ENCODE results near the gene INSR.

The INSR gene

DNA sequence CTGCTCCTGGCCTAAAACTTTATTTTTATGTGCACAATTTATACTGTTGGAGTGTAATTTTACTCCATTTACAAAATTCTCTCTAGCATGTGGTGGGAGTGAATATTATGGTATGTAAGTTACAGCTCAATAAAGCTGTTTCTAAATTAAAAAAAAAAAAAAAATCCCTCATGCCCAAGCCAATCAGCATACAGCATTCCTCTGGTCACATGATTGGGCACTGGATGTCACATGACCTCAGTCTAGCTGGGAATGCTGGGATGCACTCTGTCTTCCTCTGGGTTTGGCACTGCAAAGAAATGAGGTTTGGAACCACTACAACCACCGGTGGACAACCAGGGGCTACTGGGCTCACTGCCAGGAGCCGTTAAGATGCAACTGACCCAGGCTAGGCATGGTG lies 157.1 kb downstream of the INSR start:
- H3K27me3 ChIP-seq (replicated peaks; ENCODE audit: control insufficient read depth, insufficient read depth, low read length, poor library complexity, severe bottlenecking) = no peaks in the 10 kb centered on the region

DNA sequence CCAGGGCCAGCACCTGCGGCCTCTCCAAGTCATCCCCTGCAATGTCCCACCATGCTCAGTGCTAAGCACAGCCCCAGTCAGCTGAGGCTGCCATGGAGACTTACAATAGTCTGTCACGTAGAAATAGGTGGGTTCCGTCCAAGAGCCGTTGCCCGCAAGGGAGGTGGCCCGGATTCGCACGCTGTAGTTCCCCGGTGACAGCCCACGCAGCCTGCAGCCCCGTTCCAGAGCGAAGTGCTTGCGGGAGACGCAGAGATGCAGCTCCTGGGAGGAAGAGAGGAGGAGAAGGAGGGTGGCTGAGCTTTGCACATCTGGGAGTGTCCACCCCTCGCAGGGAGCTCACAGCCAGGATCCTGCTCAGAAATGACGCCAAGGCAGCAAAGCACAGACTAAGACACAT lies 162.2 kb downstream of the INSR start:
- H3K27ac ChIP-seq (ENCODE audit: insufficient read depth, low read length, poor library complexity, severe bottlenecking) = no peak overlapping the region
- no peaks in the 10 kb centered on the region for H3K9me3 ChIP-seq (ENCODE audit: control insufficient read depth, low read length)
- DNase-seq = no peak
- H3K36me3 ChIP-seq (ENCODE audit: control insufficient read depth, insufficient read depth, low read length) = no peaks in the 10 kb centered on the region
- no peaks in the 10 kb centered on the region for H3K27me3 ChIP-seq (replicated peaks; ENCODE audit: control insufficient read depth, insufficient read depth, low read length, poor library complexity, severe bottlenecking)
- no peaks in the 10 kb centered on the region for H3K4me1 ChIP-seq (ENCODE audit: control insufficient read depth, insufficient read depth, low read length, poor library complexity, severe bottlenecking)
- no peak overlapping the region for H3K4me3 ChIP-seq (ENCODE audit: insufficient read depth, low read depth, low read length, poor library complexity, severe bottlenecking)

More for the DNA sequence above, 157.1 kb downstream of the INSR start:
- Histone ChIP-seq H3K4me3 (ENCODE audit: insufficient read depth, low read depth, low read length, poor library complexity, severe bottlenecking) (no peak overlapping the region), H3K9me3 (ENCODE audit: control insufficient read depth, low read length) (no peaks in the 10 kb centered on the region), H3K27ac (ENCODE audit: insufficient read depth, low read length, poor library complexity, severe bottlenecking) (no peak overlapping the region), H3K4me1 (ENCODE audit: control insufficient read depth, insufficient read depth, low read length, poor library complexity, severe bottlenecking) (no peaks in the 10 kb centered on the region), H3K36me3 (ENCODE audit: control insufficient read depth, insufficient read depth, low read length) (no peaks in the 10 kb centered on the region)
- DNase-seq = no peak

- Histone ChIP-seq H3K36me3 (ENCODE audit: control insufficient read depth, insufficient read depth, low read length) (no peaks in the 10 kb centered on the region), H3K4me3 (ENCODE audit: insufficient read depth, low read depth, low read length, poor library complexity, severe bottlenecking) (no peak overlapping the region), H3K27me3 (replicated peaks; ENCODE audit: control insufficient read depth, insufficient read depth, low read length, poor library complexity, severe bottlenecking) (no peaks in the 10 kb centered on the region), H3K9me3 (ENCODE audit: control insufficient read depth, low read length) (no peaks in the 10 kb centered on the region), H3K4me1 (ENCODE audit: control insufficient read depth, insufficient read depth, low read length, poor library complexity, severe bottlenecking) (no peaks in the 10 kb centered on the region), H3K27ac (ENCODE audit: insufficient read depth, low read length, poor library complexity, severe bottlenecking) (no peak overlapping the region)
- DNase-seq = no peak
Observed at GRCh38 chr19:7130043-7130442, 164.2 kb downstream of the INSR start.

DNA sequence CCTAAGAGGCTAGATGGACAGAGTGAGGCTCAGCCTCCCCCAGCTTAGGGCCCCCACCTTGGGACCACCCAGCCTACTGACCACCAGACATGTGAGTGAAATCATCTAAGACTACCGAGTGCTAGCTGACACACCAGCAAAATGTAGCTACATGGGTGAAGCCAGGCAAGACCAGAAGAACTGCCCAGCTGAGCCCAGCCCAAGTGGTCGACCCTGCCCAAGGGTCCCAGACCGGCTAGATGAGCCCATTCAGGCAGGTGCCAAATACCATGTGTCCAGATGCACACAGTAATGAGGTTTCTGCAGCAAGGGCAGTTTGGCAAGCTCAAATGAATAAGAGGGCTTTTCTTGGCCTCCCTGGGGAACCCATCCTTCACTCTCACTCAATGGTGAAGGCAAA lies 168.1 kb downstream of the INSR start:
- H3K4me1 ChIP-seq (ENCODE audit: control insufficient read depth, insufficient read depth, low read length, poor library complexity, severe bottlenecking) = no peaks in the 10 kb centered on the region
- no peaks in the 10 kb centered on the region for H3K27me3 ChIP-seq (replicated peaks; ENCODE audit: control insufficient read depth, insufficient read depth, low read length, poor library complexity, severe bottlenecking)
- DNase-seq = no peak
- H3K4me3 ChIP-seq (ENCODE audit: insufficient read depth, low read depth, low read length, poor library complexity, severe bottlenecking) = no peak overlapping the region
- H3K36me3 ChIP-seq (ENCODE audit: control insufficient read depth, insufficient read depth, low read length) = no peaks in the 10 kb centered on the region
- no peaks in the 10 kb centered on the region for H3K9me3 ChIP-seq (ENCODE audit: control insufficient read depth, low read length)
- no peak overlapping the region for H3K27ac ChIP-seq (ENCODE audit: insufficient read depth, low read length, poor library complexity, severe bottlenecking)

DNA sequence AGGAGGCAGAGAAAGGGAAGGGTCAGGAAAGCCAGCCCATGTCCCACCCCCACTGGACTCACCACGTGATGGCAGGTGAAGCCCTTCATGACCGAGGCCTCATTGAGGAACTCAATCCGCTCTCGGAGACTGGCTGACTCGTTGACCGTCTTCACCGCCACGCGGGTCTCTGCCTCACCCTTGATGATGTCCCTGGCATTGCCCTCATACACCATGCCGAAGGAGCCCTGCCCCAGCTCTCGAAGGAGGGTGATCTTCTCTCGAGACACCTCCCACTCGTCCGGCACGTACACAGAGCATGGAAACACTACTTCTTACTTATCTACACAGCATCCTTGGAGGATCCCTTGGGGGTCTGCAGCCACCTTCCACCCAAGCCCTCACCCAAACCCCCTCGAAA lies 169.0 kb downstream of the INSR start:
- Histone ChIP-seq H3K4me1 (ENCODE audit: control insufficient read depth, insufficient read depth, low read length, poor library complexity, severe bottlenecking) (no peaks in the 10 kb centered on the region), H3K4me3 (ENCODE audit: insufficient read depth, low read depth, low read length, poor library complexity, severe bottlenecking) (no peak overlapping the region), H3K27me3 (replicated peaks; ENCODE audit: control insufficient read depth, insufficient read depth, low read length, poor library complexity, severe bottlenecking) (no peaks in the 10 kb centered on the region), H3K27ac (ENCODE audit: insufficient read depth, low read length, poor library complexity, severe bottlenecking) (no peak overlapping the region), H3K9me3 (ENCODE audit: control insufficient read depth, low read length) (no peaks in the 10 kb centered on the region), H3K36me3 (ENCODE audit: control insufficient read depth, insufficient read depth, low read length) (no peaks in the 10 kb centered on the region)
- DNase-seq = no peak

- Histone ChIP-seq H3K4me3 (ENCODE audit: insufficient read depth, low read depth, low read length, poor library complexity, severe bottlenecking) (no peak overlapping the region), H3K27me3 (replicated peaks; ENCODE audit: control insufficient read depth, insufficient read depth, low read length, poor library complexity, severe bottlenecking) (no peaks in the 10 kb centered on the region), H3K9me3 (ENCODE audit: control insufficient read depth, low read length) (no peaks in the 10 kb centered on the region), H3K27ac (ENCODE audit: insufficient read depth, low read length, poor library complexity, severe bottlenecking) (no peak overlapping the region), H3K36me3 (ENCODE audit: control insufficient read depth, insufficient read depth, low read length) (no peaks in the 10 kb centered on the region), H3K4me1 (ENCODE audit: control insufficient read depth, insufficient read depth, low read length, poor library complexity, severe bottlenecking) (no peaks in the 10 kb centered on the region)
- no peak for DNase-seq
Observed at GRCh38 chr19:7124782-7125181, 169.4 kb downstream of the INSR start.

DNA sequence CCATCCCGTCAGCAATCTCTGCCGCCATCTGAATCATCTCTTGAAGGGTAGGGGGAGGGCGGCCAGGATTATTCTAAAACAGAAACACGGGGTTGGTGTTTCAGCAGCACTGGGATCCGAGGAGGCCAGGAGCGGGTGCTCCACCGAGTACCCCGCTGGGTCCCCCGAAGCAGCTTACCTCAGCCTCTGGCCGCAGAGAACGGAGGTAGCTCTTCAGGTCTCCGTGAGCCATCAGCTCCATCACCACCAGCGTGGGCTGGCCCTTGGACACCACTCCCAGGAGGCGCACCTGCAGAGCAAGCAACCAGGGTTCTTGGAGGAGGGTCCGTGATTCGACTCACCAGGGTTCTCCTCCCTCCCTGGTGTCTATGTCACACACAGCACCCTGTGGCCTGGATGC lies 171.5 kb downstream of the INSR start:
- no peaks in the 10 kb centered on the region for H3K27me3 ChIP-seq (replicated peaks; ENCODE audit: control insufficient read depth, insufficient read depth, low read length, poor library complexity, severe bottlenecking)
- no peaks in the 10 kb centered on the region for H3K4me1 ChIP-seq (ENCODE audit: control insufficient read depth, insufficient read depth, low read length, poor library complexity, severe bottlenecking)
- H3K27ac ChIP-seq (ENCODE audit: insufficient read depth, low read length, poor library complexity, severe bottlenecking) = no peak overlapping the region
- H3K9me3 ChIP-seq (ENCODE audit: control insufficient read depth, low read length) = no peaks in the 10 kb centered on the region
- H3K36me3 ChIP-seq (ENCODE audit: control insufficient read depth, insufficient read depth, low read length) = no peaks in the 10 kb centered on the region
- DNase-seq = no peak
- H3K4me3 ChIP-seq (ENCODE audit: insufficient read depth, low read depth, low read length, poor library complexity, severe bottlenecking) = no peak overlapping the region

GRCh38 chr19:7120499-7120898 lies 173.7 kb downstream of the INSR start:
- Histone ChIP-seq H3K27me3 (replicated peaks; ENCODE audit: control insufficient read depth, insufficient read depth, low read length, poor library complexity, severe bottlenecking) (no peaks in the 10 kb centered on the region), H3K9me3 (ENCODE audit: control insufficient read depth, low read length) (no peaks in the 10 kb centered on the region), H3K4me3 (ENCODE audit: insufficient read depth, low read depth, low read length, poor library complexity, severe bottlenecking) (no peak overlapping the region), H3K4me1 (ENCODE audit: control insufficient read depth, insufficient read depth, low read length, poor library complexity, severe bottlenecking) (no peaks in the 10 kb centered on the region), H3K36me3 (ENCODE audit: control insufficient read depth, insufficient read depth, low read length) (no peaks in the 10 kb centered on the region), H3K27ac (ENCODE audit: insufficient read depth, low read length, poor library complexity, severe bottlenecking) (no peak overlapping the region)
- no peak for DNase-seq

DNA sequence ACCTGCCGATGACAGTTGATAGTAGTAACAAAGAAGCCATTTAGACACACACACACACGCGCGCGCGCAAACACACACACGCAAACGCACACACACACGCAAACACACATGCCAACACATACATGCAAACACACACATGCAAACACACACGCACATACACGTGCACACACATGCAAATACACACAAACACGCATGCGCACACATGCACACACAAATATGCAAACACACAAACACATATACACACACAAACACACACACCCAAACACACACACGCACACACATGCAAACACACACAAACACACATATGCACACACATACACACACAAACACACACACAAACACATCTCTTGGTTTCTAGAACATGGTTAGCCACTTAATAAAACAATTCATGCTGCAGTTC lies 174.6 kb downstream of the INSR start:
- Histone ChIP-seq H3K4me1 (ENCODE audit: control insufficient read depth, insufficient read depth, low read length, poor library complexity, severe bottlenecking) (no peaks in the 10 kb centered on the region), H3K4me3 (ENCODE audit: insufficient read depth, low read depth, low read length, poor library complexity, severe bottlenecking) (no peak overlapping the region), H3K9me3 (ENCODE audit: control insufficient read depth, low read length) (no peaks in the 10 kb centered on the region), H3K27me3 (replicated peaks; ENCODE audit: control insufficient read depth, insufficient read depth, low read length, poor library complexity, severe bottlenecking) (no peaks in the 10 kb centered on the region), H3K36me3 (ENCODE audit: control insufficient read depth, insufficient read depth, low read length) (no peaks in the 10 kb centered on the region), H3K27ac (ENCODE audit: insufficient read depth, low read length, poor library complexity, severe bottlenecking) (no peak overlapping the region)
- DNase-seq = no peak

- Histone ChIP-seq H3K9me3 (ENCODE audit: control insufficient read depth, low read length) (no peaks in the 10 kb centered on the region), H3K4me3 (ENCODE audit: insufficient read depth, low read depth, low read length, poor library complexity, severe bottlenecking) (no peak overlapping the region), H3K36me3 (ENCODE audit: control insufficient read depth, insufficient read depth, low read length) (no peaks in the 10 kb centered on the region), H3K4me1 (ENCODE audit: control insufficient read depth, insufficient read depth, low read length, poor library complexity, severe bottlenecking) (no peaks in the 10 kb centered on the region), H3K27ac (ENCODE audit: insufficient read depth, low read length, poor library complexity, severe bottlenecking) (no peak overlapping the region), H3K27me3 (replicated peaks; ENCODE audit: control insufficient read depth, insufficient read depth, low read length, poor library complexity, severe bottlenecking) (no peaks in the 10 kb centered on the region)
- DNase-seq = no peak
Observed at GRCh38 chr19:7117248-7117647, 177.0 kb downstream of the INSR start.

GRCh38 chr19:7115721-7116120 lies 178.5 kb downstream of the INSR start:
- no peak for DNase-seq
- Histone ChIP-seq H3K27ac (ENCODE audit: insufficient read depth, low read length, poor library complexity, severe bottlenecking) (no peak overlapping the region), H3K4me1 (ENCODE audit: control insufficient read depth, insufficient read depth, low read length, poor library complexity, severe bottlenecking) (no peaks in the 10 kb centered on the region)

More at GRCh38 chr19:7115721-7116120, 178.5 kb downstream of the INSR start:
- no peaks in the 10 kb centered on the region for H3K36me3 ChIP-seq (ENCODE audit: control insufficient read depth, insufficient read depth, low read length)
- H3K4me3 ChIP-seq (ENCODE audit: insufficient read depth, low read depth, low read length, poor library complexity, severe bottlenecking) = no peak overlapping the region
- no peaks in the 10 kb centered on the region for H3K27me3 ChIP-seq (replicated peaks; ENCODE audit: control insufficient read depth, insufficient read depth, low read length, poor library complexity, severe bottlenecking)
- H3K9me3 ChIP-seq (ENCODE audit: control insufficient read depth, low read length) = no peaks in the 10 kb centered on the region
